GM10266 (cell line): Measurements from ENCODE around the gene TRIM75.

ENCODE experiments used
- DNase-seq: peaks from one replicate; pipeline ENCODE4 v3.0.0; 2012; ENCODE audit errors: extremely low spot score
- CTCF ChIP-seq: IDR thresholded peaks from 2 replicates; pipeline ENCODE4 v1.5.1; 2012; ENCODE audit warnings: mild to moderate bottlenecking, low read depth; ENCODE audit not compliant: control insufficient read depth, insufficient read depth; ENCODE audit errors: missing control alignments

The TRIM75 gene

GRCh38 chr4:165106518-165106917 is 52.9 kb downstream of the TRIM75 start:
- no peak for DNase-seq
- TF ChIP-seq CTCF = no peak
